Limb (tissue), 2 donors: ENCODE results near the gene NEK8.

Experiments
- DNase-seq, 2 donors: peaks; one replicate each; pipeline ENCODE4 v3.0.0-alpha.2; 2016; ENCODE audit errors: extremely low spot score in 2 of 2

NEK8 gene

GRCh38 chr17:28744972-28745785 lies 16.6 kb downstream of the NEK8 start:
- DNase-seq, result peak; percentile 68 to 88

- peak in 1 of 2 donors; percentile 45 for DNase-seq
These were observed 17.3 kb downstream of the NEK8 start for GRCh38 chr17:28745786-28746411.

- DNase-seq, result peak; percentile 70 to 80
These were observed 18.0 kb downstream of the NEK8 start for GRCh38 chr17:28746611-28747050.

- DNase-seq, result peak in 1 of 2 donors; percentile 64
These were observed 18.6 kb downstream of the NEK8 start for GRCh38 chr17:28747051-28747691.

GRCh38 chr17:28747801-28748750 lies 19.5 kb downstream of the NEK8 start:
- DNase-seq, result no peak

GRCh38 chr17:28748852-28749515 lies 20.4 kb downstream of the NEK8 start:
- DNase-seq, result no peak

- DNase-seq, result no peak
These were observed 21.1 kb downstream of the NEK8 start for GRCh38 chr17:28749516-28750177.

- DNase-seq, result peak; percentile 90 to 94
These were observed 21.8 kb downstream of the NEK8 start for GRCh38 chr17:28750178-28751047.

GRCh38 chr17:28751600-28752366 lies 23.2 kb downstream of the NEK8 start:
- DNase-seq, result no peak

- no peak for DNase-seq
These were observed 26.9 kb downstream of the NEK8 start for GRCh38 chr17:28755486-28755885.

GRCh38 chr17:28756049-28756804 lies 27.6 kb downstream of the NEK8 start:
- DNase-seq, result no peak

GRCh38 chr17:28758411-28759121 lies 30.0 kb downstream of the NEK8 start:
- DNase-seq, result no peak

GRCh38 chr17:28759256-28759865 lies 30.8 kb downstream of the NEK8 start:
- DNase-seq, result no peak

GRCh38 chr17:28760601-28761562 lies 32.3 kb downstream of the NEK8 start:
- no peak for DNase-seq

GRCh38 chr17:28763137-28763799 lies 34.7 kb downstream of the NEK8 start:
- no peak for DNase-seq
